PC-3 (cell line): ENCODE data around the gene ALKBH5.

Source experiments
- CTCF ChIP-seq: fragments of 300-600 bp; sonication (generic); conservative IDR thresholded peaks from 2 replicates; pipeline ENCODE4 v1.5.1; 2017; ENCODE audit warnings: antibody characterized with exemption, low read depth, mild to moderate bottlenecking, low read length
- EZH2 ChIP-seq: fragments of 300-600 bp; sonication (generic); IDR thresholded peaks from one replicate; pipeline ENCODE4 v1.6.1; 2017; ENCODE audit warnings: antibody characterized with exemption, mild to moderate bottlenecking, low read length; ENCODE audit not compliant: unreplicated experiment
- EZH2phosphoT487 ChIP-seq: fragments of 300-600 bp; sonication (generic); IDR thresholded peaks from 2 replicates; pipeline ENCODE4 v1.6.1; 2018; ENCODE audit warnings: mild to moderate bottlenecking, antibody characterized with exemption, low read length, borderline replicate concordance

DNA sequence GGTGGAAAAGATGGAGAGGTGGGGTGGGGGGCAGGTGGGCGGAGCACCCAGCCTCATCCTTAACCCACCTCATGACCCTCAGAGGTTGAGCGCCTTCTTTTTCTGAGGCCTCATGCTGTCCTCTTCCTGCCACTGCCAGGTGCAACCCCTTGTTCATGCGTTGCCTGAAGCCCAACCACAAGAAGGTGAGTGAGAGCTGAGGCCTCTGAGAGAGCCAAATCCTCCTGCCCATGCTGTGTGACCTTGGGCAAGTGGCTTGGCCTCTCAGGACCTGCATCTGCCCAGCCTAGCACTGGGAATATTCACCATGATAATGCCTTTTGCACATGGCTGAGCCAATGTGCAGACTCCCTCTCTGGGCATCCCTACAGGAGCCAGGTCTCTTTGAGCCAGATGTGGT lies 43.0 kb upstream of the ALKBH5 start:
- TF ChIP-seq EZH2 (no peak), CTCF (no peak), EZH2phosphoT487 (no peak)
